Activated CD4-positive, alpha-beta memory T cell treated with anti-CD3 and anti-CD28 coated beads, Interleukin-2, amount 10 ng/mL, durations not matched to agents 7 days and 5 days (primary cell): Measurements from ENCODE around the gene ARID4B. TPM values are rescaled to one million over a fixed set of nuclear protein-coding genes. Genes with fewer than 3 reads are reported as not detected.
A peak's percentile ranks its signal among the peaks of the same experiment; 100 is the strongest.
"Not testable (repeated sequence)": the region's sequence is repeated elsewhere in the genome, so short reads cannot be mapped to it uniquely, and the experiment has no call there.

Experiments used
- CTCF ChIA-PET: fragments of 350-600 bp; sonication (Branson Sonifier 250); formaldehyde crosslinking; loops from one replicate; lab custom pipeline; 2021; ENCODE audit warnings: antibody characterized with exemption, inconsistent platforms; lab: Charles Lee
- POLR2A ChIA-PET: fragments of 350-600 bp; sonication (Branson Sonifier 250); formaldehyde crosslinking; loops from one replicate; lab custom pipeline; 2021; ENCODE audit warnings: antibody characterized with exemption; lab: Charles Lee
- DNase-seq: peaks from one replicate; pipeline ENCODE4 v3.0.0-alpha.2; 2020
- H3K27ac Mint-ChIP-seq: one replicate; pipeline ENCODE4 v1.8.0; 2021; ENCODE audit warnings: mild to moderate bottlenecking, mixed read lengths
- H3K27me3 Mint-ChIP-seq: one replicate; pipeline ENCODE4 v1.8.0; 2021; ENCODE audit warnings: mixed read lengths
- H3K36me3 Mint-ChIP-seq: one replicate; pipeline ENCODE4 v1.8.0; 2021; ENCODE audit warnings: low read depth, mixed read lengths
- H3K4me1 Mint-ChIP-seq: one replicate; pipeline ENCODE4 v1.8.0; 2021; ENCODE audit warnings: mixed read lengths
- H3K4me3 Mint-ChIP-seq: one replicate; pipeline ENCODE4 v1.8.0; 2021; ENCODE audit warnings: mild to moderate bottlenecking, mixed read lengths
- H3K9me3 Mint-ChIP-seq: one replicate; pipeline ENCODE4 v1.8.0; 2021; ENCODE audit warnings: mixed read lengths
- total RNA-seq, 2 experiments: library from RNA; stranded (reverse); gene quantifications; one replicate each; pipeline ENCODE4 v1.2.3, GENCODE V29; 2021

The ARID4B gene
- total RNA-seq, 2 experiments from 2014 or later = 54.1 to 56.1 TPM

GRCh38 chr1:235309206-235309605, 18.8 kb downstream of the ARID4B start:
- H3K27me3 Mint-ChIP-seq, H3K4me3 Mint-ChIP-seq, CTCF ChIA-PET, POLR2A ChIA-PET, H3K27ac Mint-ChIP-seq, DNase-seq, H3K9me3 Mint-ChIP-seq: not testable (repeated sequence)
- Mint-ChIP-seq H3K4me1 (peaks cover 59% of the 10 kb centered on the region), H3K36me3 (peaks cover 18% of the 10 kb centered on the region)

DNA sequence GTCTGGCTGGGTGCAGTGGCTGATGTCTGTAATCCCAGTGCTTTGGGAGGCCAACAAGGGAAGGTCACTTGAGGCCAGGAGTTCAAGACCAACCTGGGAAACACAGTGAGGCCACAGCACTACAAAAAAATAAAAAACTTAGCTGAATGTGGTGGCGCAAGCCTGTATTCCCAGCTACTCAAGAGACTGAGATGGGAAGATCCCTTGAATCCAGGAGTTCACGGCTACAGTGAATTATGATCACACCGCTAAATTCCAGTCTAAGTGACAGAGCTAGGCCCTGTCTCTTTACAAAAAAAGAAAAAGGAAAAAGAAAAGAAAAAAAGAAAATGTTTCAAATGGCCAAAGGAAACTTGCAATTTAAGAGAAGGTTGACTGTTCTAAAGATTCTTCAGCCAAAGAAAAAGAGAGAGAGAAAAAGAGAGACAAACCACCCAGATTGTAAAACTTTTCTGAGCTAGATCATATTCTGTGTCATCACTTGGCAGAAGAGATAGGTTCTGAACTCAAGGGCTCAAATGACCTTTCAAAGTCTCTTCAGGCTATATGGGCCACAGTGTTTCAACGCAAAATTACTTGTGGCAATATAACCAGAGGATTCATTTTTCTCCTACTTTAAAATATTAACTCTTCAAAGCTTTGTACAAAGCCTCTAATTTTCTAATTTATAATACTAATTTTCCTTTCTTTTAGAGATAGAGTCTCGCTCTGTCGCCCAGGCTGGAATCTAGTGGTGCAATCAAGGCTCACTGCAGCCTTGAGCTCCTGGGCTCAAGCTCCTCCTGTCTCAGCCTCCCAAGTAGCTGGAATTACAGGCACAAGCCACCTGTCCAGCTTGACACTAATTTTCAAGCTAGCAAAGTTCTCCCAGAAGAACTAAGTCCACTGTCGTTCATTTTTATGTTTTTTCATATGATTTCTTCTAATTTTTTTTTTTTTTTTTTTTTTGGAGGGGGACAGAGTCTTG, 20.5 kb downstream of the ARID4B start:
- H3K4me3 Mint-ChIP-seq = no peak overlapping the region
- POLR2A ChIA-PET = interaction anchor here (0.6 to 1.6 kb wide), 6 partner anchors 8 to 482 kb away, joined by 3 to 4 read pairs (median 4); no protein-coding TSS in a partner anchor
- H3K27me3 Mint-ChIP-seq = no peaks in the 10 kb centered on the region
- CTCF ChIA-PET = interaction anchor here (0.6 to 1.4 kb wide), 4 partner anchors 17 to 202 kb away, joined by 3 to 5 read pairs (median 3); no protein-coding TSS in a partner anchor
- H3K27ac Mint-ChIP-seq = no peak overlapping the region
- no peaks in the 10 kb centered on the region for H3K9me3 Mint-ChIP-seq
- peaks cover 47% of the 10 kb centered on the region for H3K4me1 Mint-ChIP-seq
- H3K36me3 Mint-ChIP-seq = peaks cover 19% of the 10 kb centered on the region
- no peak for DNase-seq

- Mint-ChIP-seq H3K27ac (peak overlapping the region; percentile 70), H3K9me3 (no peaks in the 10 kb centered on the region), H3K27me3 (no peaks in the 10 kb centered on the region), H3K36me3 (peaks cover 5% of the 10 kb centered on the region), H3K4me3 (peak overlapping the region; percentile 22), H3K4me1 (peaks cover 34% of the 10 kb centered on the region)
- ChIA-PET POLR2A (interaction anchor here (1.2 to 1.6 kb wide), 3 partner anchors 9 to 21 kb away, joined by 6 to 10 read pairs (median 6); no protein-coding TSS in a partner anchor), CTCF (interaction anchor here (1.5 kb wide), 1 partner anchor 10 kb away, joined by 5 read pairs; no protein-coding TSS in a partner anchor)
- DNase-seq = peak; percentile 27
These were observed 23.2 kb downstream of the ARID4B start for GRCh38 chr1:235304549-235305451.

DNA sequence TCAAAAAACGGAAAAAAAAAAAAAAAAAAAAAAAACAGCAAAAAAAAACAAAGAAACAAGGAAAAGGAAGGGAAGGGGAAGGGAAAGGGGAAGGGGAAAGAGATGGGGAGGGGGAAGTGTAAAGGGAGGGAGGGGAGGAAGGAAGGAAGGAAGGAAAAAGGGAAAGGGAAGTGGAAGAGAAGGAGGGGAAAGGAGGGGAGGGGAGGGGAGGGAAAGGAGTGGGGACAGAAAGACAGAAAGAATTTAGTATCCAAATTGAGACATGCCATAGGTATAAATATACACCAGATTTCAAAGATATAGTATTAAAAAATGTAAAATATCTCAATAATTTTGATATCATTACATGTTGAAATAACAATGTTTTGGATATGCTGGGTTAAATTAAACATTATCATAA, 25.8 kb downstream of the ARID4B start:
- Mint-ChIP-seq H3K27me3 (no peaks in the 10 kb centered on the region), H3K4me1 (peaks cover 55% of the 10 kb centered on the region), H3K27ac (no peak overlapping the region), H3K36me3 (peaks cover 10% of the 10 kb centered on the region), H3K4me3 (no peak overlapping the region), H3K9me3 (peaks cover under 1% of the 10 kb centered on the region)
- ChIA-PET POLR2A (no interaction called here), CTCF (interaction anchor here (0.5 kb wide), 1 partner anchor 26 kb away, joined by 3 read pairs; no protein-coding TSS in a partner anchor)
- no peak for DNase-seq

DNA sequence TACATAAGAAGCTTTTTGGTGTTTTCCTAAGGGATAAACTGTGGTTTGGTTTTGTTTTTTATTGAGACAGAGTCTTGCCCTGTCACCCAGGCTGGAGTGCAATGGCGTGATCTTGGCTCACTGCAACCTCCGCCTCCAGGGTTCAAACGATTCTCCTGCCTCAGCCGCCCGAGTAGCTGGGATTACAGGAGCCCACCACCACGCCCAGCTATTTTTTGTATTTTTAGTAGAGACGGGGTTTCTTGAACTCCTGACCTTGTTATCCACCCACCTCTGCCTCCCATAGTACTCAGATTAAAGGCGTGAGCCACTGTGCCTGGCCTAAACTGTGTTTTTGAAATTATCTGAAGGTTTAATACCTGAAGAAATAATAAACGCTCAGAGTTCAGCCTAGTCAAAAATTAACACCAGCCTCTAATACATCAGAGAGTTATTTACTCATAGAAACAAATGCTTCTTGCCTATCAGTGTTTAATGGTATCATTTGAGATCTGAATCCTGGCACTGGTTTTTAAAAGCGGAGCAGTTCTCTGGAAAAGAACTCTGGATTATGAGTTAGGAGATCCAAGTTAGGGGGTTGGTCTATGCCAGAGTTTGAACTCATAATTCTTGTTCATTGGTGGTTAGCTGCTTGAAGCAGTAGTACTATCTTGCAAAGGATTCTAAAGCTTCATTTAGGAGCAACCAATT, 28.7 kb downstream of the ARID4B start:
- H3K27ac Mint-ChIP-seq = no peak overlapping the region
- H3K4me1 Mint-ChIP-seq = peaks cover 47% of the 10 kb centered on the region
- H3K36me3 Mint-ChIP-seq = peaks cover 11% of the 10 kb centered on the region
- no peak overlapping the region for H3K4me3 Mint-ChIP-seq
- no peak for DNase-seq
- H3K9me3 Mint-ChIP-seq = peaks cover 7% of the 10 kb centered on the region
- no peaks in the 10 kb centered on the region for H3K27me3 Mint-ChIP-seq
- ChIA-PET POLR2A (interaction anchor here (1.0 to 1.5 kb wide), 6 partner anchors 8 to 138 kb away, joined by 3 to 5 read pairs (median 4); partner anchors contain the start of gene RBM34), CTCF (interaction anchor here (1.0 to 3.0 kb wide), 2 partner anchors 15 to 30 kb away, joined by 3 to 8 read pairs; partner anchors contain the start of genes ARID4B and GGPS1)

GRCh38 chr1:235298758-235299157, 29.2 kb downstream of the ARID4B start:
- Mint-ChIP-seq H3K27ac (no peak overlapping the region), H3K4me3 (no peak overlapping the region), H3K36me3 (peaks cover 9% of the 10 kb centered on the region), H3K4me1 (peaks cover 45% of the 10 kb centered on the region), H3K27me3 (no peaks in the 10 kb centered on the region), H3K9me3 (peaks cover 7% of the 10 kb centered on the region)
- ChIA-PET CTCF (interaction anchor here (1.0 to 3.0 kb wide), 2 partner anchors 15 to 30 kb away, joined by 3 to 8 read pairs; partner anchors contain the start of genes ARID4B and GGPS1), POLR2A (interaction anchor here (0.6 to 1.5 kb wide), 7 partner anchors 9 to 138 kb away, joined by 3 to 5 read pairs (median 4); partner anchors contain the start of gene RBM34)
- DNase-seq = no peak

GRCh38 chr1:235297579-235297978, 30.4 kb downstream of the ARID4B start:
- peaks cover 7% of the 10 kb centered on the region for H3K9me3 Mint-ChIP-seq
- no peaks in the 10 kb centered on the region for H3K27me3 Mint-ChIP-seq
- DNase-seq = no peak
- H3K4me3 Mint-ChIP-seq = peak overlapping the region; percentile 34
- POLR2A ChIA-PET = no interaction called here
- peaks cover 44% of the 10 kb centered on the region for H3K4me1 Mint-ChIP-seq
- H3K36me3 Mint-ChIP-seq = peaks cover 9% of the 10 kb centered on the region
- peak overlapping the region; percentile 68 for H3K27ac Mint-ChIP-seq
- CTCF ChIA-PET = interaction anchor here (3.0 kb wide), 1 partner anchor 31 kb away, joined by 8 read pairs; the partner anchor contains the start of genes ARID4B and GGPS1

DNA sequence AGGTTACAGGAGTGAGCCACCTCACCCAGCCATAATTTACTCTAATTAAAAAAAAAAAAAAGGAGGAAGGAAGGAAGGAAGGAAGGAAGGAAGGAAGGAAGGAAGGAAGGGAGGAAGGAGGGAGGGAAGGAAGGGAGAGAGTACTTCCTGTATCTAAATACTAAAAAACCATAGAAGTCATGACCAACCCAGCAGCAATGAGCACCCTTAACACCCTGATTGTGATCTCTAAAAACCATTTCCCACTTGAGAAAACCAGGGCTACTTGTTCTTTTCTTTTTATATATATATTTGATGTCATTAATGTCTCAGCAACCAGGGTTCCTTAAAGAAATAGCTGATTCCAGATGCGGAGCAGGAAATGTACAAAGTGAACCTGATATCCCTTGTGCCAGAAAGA, 31.2 kb downstream of the ARID4B start:
- no peak overlapping the region for H3K4me3 Mint-ChIP-seq
- H3K36me3 Mint-ChIP-seq = peaks cover 9% of the 10 kb centered on the region
- ChIA-PET POLR2A (interaction anchor here (1.4 kb wide), 1 partner anchor 41 kb away, joined by 3 read pairs; no protein-coding TSS in a partner anchor), CTCF (interaction anchor here (1.2 kb wide), 1 partner anchor 21 kb away, joined by 3 read pairs; no protein-coding TSS in a partner anchor)
- H3K27me3 Mint-ChIP-seq = no peaks in the 10 kb centered on the region
- H3K9me3 Mint-ChIP-seq = peaks cover 7% of the 10 kb centered on the region
- H3K27ac Mint-ChIP-seq = peak overlapping the region; percentile 68
- H3K4me1 Mint-ChIP-seq = peaks cover 43% of the 10 kb centered on the region
- no peak for DNase-seq

- Mint-ChIP-seq H3K4me1 (peaks cover 46% of the 10 kb centered on the region), H3K9me3 (peaks cover 7% of the 10 kb centered on the region), H3K36me3 (peaks cover 12% of the 10 kb centered on the region), H3K4me3 (no peak overlapping the region), H3K27ac (peak overlapping the region; percentile 44), H3K27me3 (no peaks in the 10 kb centered on the region)
- no peak for DNase-seq
- POLR2A ChIA-PET = interaction anchor here (1.4 kb wide), 1 partner anchor 42 kb away, joined by 3 read pairs; no protein-coding TSS in a partner anchor
- CTCF ChIA-PET = interaction anchor here (1.2 kb wide), 1 partner anchor 21 kb away, joined by 3 read pairs; no protein-coding TSS in a partner anchor
These were observed 32.1 kb downstream of the ARID4B start for GRCh38 chr1:235295902-235296350.

GRCh38 chr1:235293322-235293942, 34.5 kb downstream of the ARID4B start:
- Mint-ChIP-seq H3K27ac (no peak overlapping the region), H3K27me3 (no peaks in the 10 kb centered on the region), H3K4me1 (peaks cover 28% of the 10 kb centered on the region), H3K4me3 (no peak overlapping the region), H3K36me3 (peaks cover 12% of the 10 kb centered on the region), H3K9me3 (peaks cover 7% of the 10 kb centered on the region)
- POLR2A ChIA-PET = interaction anchor here (1.0 kb wide), 1 partner anchor 14 kb away, joined by 4 read pairs; no protein-coding TSS in a partner anchor
- DNase-seq = no peak
- CTCF ChIA-PET = no interaction called here

- no peak overlapping the region for H3K27ac Mint-ChIP-seq
- H3K4me3 Mint-ChIP-seq = no peak overlapping the region
- H3K4me1 Mint-ChIP-seq = peaks cover 25% of the 10 kb centered on the region
- no peaks in the 10 kb centered on the region for H3K27me3 Mint-ChIP-seq
- CTCF ChIA-PET = no interaction called here
- DNase-seq = no peak
- H3K36me3 Mint-ChIP-seq = peaks cover 10% of the 10 kb centered on the region
- POLR2A ChIA-PET = interaction anchor here (1.0 kb wide), 1 partner anchor 15 kb away, joined by 4 read pairs; no protein-coding TSS in a partner anchor
- peaks cover 7% of the 10 kb centered on the region for H3K9me3 Mint-ChIP-seq
These were observed 35.2 kb downstream of the ARID4B start for GRCh38 chr1:235292790-235293189.
